Neural cell (in vitro differentiated cells): Measurements from ENCODE around the gene FAM210A.

Source experiments
- CTCF ChIP-seq: fragments of 450-650 bp; IDR thresholded peaks from 2 replicates; pipeline ENCODE4 v1.5.1; 2014; ENCODE audit warnings: antibody characterized with exemption, mild to moderate bottlenecking, moderate library complexity; ENCODE audit not compliant: poor library complexity, severe bottlenecking
- EP300 ChIP-seq: fragments of 450-650 bp; conservative IDR thresholded peaks from 2 replicates; pipeline ENCODE4 v1.6.1; 2014; ENCODE audit warnings: antibody characterized with exemption, mild to moderate bottlenecking, moderate library complexity; ENCODE audit not compliant: poor library complexity, severe bottlenecking
- EZH2 ChIP-seq: fragments of 200-600, 300-800 bp; shearing (Covaris generic), sonication (generic); IDR thresholded peaks from 2 replicates; pipeline ENCODE4 v1.6.1; 2014; ENCODE audit warnings: antibody characterized with exemption, low read length, borderline replicate concordance, mild to moderate bottlenecking; ENCODE audit not compliant: insufficient read depth, poor library complexity, severe bottlenecking
- MXI1 ChIP-seq: fragments of 450-650 bp; conservative IDR thresholded peaks from 2 replicates; pipeline ENCODE4 v1.6.1; 2014; ENCODE audit warnings: antibody characterized with exemption, mild to moderate bottlenecking; ENCODE audit not compliant: poor library complexity, severe bottlenecking
- POLR2AphosphoS5 ChIP-seq: IDR thresholded peaks from 2 replicates; pipeline ENCODE4 v1.6.1; 2012
- RAD21 ChIP-seq: fragments of 450-650 bp; conservative IDR thresholded peaks from 2 replicates; pipeline ENCODE4 v1.6.1; 2014; ENCODE audit warnings: antibody characterized with exemption, mild to moderate bottlenecking, moderate library complexity
- REST ChIP-seq: IDR thresholded peaks from 2 replicates; pipeline ENCODE4 v1.6.1; 2012; ENCODE audit warnings: borderline replicate concordance
- SMC3 ChIP-seq: fragments of 450-650 bp; conservative IDR thresholded peaks from 2 replicates; pipeline ENCODE4 v1.6.1; 2014; ENCODE audit warnings: antibody characterized with exemption, mild to moderate bottlenecking, moderate library complexity; ENCODE audit not compliant: poor library complexity
- TAF1 ChIP-seq: IDR thresholded peaks from 2 replicates; pipeline ENCODE4 v1.6.1; 2012; ENCODE audit warnings: low read depth

- TF ChIP-seq CTCF (no peak), EZH2 (no peak), POLR2AphosphoS5 (no peak), TAF1 (no peak), REST (no peak), EP300 (no peak), RAD21 (no peak), MXI1 (no peak), SMC3 (no peak)
Measured at GRCh38 chr18:13635046-13635445, 91.3 kb downstream of the FAM210A start.
